GM12864 (cell line): ENCODE measurements around the gene NENF.

ENCODE experiments used
- DNase-seq: peaks from one replicate; pipeline ENCODE4 v3.0.0-alpha.2; 2011; ENCODE audit warnings: low read depth
- H3K4me3 ChIP-seq: 2 replicates; pipeline ENCODE4 v1.5.1; 2011; ENCODE audit warnings: mild to moderate bottlenecking, low read depth, low read length, control low read depth
- CTCF ChIP-seq: IDR thresholded peaks from 2 replicates; pipeline ENCODE4 v1.5.1; 2011; ENCODE audit warnings: low read depth, mild to moderate bottlenecking, moderate library complexity, low read length, control low read depth, inconsistent platforms; ENCODE audit errors: missing control alignments

The NENF gene

GRCh38 chr1:212401838-212402582 is 30.7 kb upstream of the NENF start:
- H3K4me3 ChIP-seq = no peak overlapping the region
- TF ChIP-seq CTCF = no peak
- DNase-seq = no peak

- no peak overlapping the region for H3K4me3 ChIP-seq
- TF ChIP-seq CTCF = no peak
- no peak for DNase-seq
Measured at GRCh38 chr1:212402666-212403321, 29.9 kb upstream of the NENF start.

- no peak overlapping the region for H3K4me3 ChIP-seq
- no peak for DNase-seq
- TF ChIP-seq CTCF = no peak
Measured at GRCh38 chr1:212410231-212410820, 22.4 kb upstream of the NENF start.

- H3K4me3 ChIP-seq = no peak overlapping the region; the same call in 1 of the 2 replicates
- DNase-seq = no peak
- no peak for TF ChIP-seq CTCF
Measured at GRCh38 chr1:212412374-212412773, 20.3 kb upstream of the NENF start.

- H3K4me3 ChIP-seq = peak overlapping the region; percentile 69
- TF ChIP-seq CTCF = no peak
- no peak for DNase-seq
Measured at GRCh38 chr1:212413902-212414327, 18.8 kb upstream of the NENF start.

- peak within 1 kb of the TSS; percentile 69 for H3K4me3 ChIP-seq
- peak; percentile 1 for TF ChIP-seq CTCF
- peak; percentile 96 for DNase-seq
Measured at GRCh38 chr1:212414328-212415106, 18.2 kb upstream of the NENF start, which contains the start of gene PACC1. TSS of gene PACC1 (minus strand) at chr1:212414886. CDS start at chr1:212414757, 129 bp downstream.
